ENCODE data around the gene RTEL1. TPM values are rescaled to one million over a fixed set of nuclear protein-coding genes. Genes with fewer than 3 reads are reported as not detected.

The RTEL1 gene
- total RNA-seq, 1 experiment from 2014 or later, result 33.4 TPM

DNA sequence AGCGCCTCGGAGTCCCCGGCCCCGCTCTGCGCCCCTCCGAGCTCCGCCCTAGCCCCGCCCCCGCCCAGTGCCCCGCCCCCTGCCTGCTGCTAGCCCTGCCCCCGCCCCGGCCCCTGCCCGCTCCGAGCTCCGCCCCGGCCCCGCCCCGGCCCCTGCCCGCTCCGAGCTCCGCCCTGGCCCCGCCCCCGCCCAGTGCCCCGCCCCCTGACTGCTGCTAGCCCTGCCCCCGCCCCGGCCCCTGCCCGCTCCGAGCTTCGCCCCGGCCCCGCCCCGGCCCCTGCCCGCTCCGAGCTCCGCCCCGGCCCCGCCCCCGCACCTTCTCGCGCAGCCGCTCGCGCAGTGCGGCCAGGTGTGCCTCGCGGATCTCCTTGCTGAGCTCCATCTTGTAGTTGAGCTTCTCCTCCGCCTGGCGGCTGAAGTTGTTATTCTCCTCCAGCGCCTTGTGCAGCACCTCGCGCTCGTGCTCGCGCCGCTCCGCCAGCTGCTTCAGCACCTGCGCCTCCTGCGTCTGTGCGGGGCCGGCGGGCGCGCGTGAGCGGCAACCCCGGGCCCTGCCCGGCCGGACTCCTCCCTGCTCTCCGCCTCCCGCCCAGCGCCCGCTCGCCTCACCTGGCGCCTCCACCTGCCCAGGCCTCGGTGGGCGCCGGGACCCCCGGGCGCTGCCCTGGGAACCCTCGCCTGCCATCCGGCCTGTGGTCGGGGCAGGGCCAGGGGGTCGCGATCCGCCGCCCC, 16.2 kb upstream of the RTEL1 start:
- Histone ChIP-seq H3K27ac (ENCODE audit: insufficient read length, low read depth, low read length) (no peak overlapping the region), H3K9ac (ENCODE audit: extremely low read depth, insufficient read length, low read length) (no peak overlapping the region), H2BK15ac (ENCODE audit: low read depth, low read length) (no peak overlapping the region), H2BK120ac (ENCODE audit: low read depth, low read length, poor library complexity, severe bottlenecking) (no peak overlapping the region), H3K4me1 (ENCODE audit: insufficient read depth, low read length) (no peaks in the 10 kb centered on the region), H3K23me2 (ENCODE audit: insufficient read length, low read depth, low read length, poor library complexity, severe bottlenecking) (peaks cover 7% of the 10 kb centered on the region), H3T11ph (ENCODE audit: low read length) (no peak overlapping the region), H4K5ac (ENCODE audit: insufficient read length, low read depth, low read length) (no peak overlapping the region), H3K27me3 (ENCODE audit: insufficient read depth, low read length) (no peaks in the 10 kb centered on the region), H3K79me2 (ENCODE audit: insufficient read depth, low read length) (no peaks in the 10 kb centered on the region), H3K9me3 (ENCODE audit: control insufficient read depth, low read depth, low read length) (no peaks in the 10 kb centered on the region), H2BK5ac (ENCODE audit: insufficient read length, low read length) (no peak overlapping the region), H3K56ac (ENCODE audit: insufficient read length, low read depth, low read length) (no peak overlapping the region), H3K79me1 (ENCODE audit: insufficient read depth, low read depth, low read length, poor library complexity, severe bottlenecking) (no peaks in the 10 kb centered on the region), H4K91ac (ENCODE audit: insufficient read length, low read depth, low read length) (no peak overlapping the region), H3K14ac (ENCODE audit: insufficient read depth, low read length) (no peak overlapping the region; the same call in 1 of the 2 replicates), H2BK12ac (ENCODE audit: insufficient read length, low read depth, low read length) (no peak overlapping the region), H2BK20ac (ENCODE audit: low read depth, low read length, poor library complexity, severe bottlenecking) (no peak overlapping the region), H3K4ac (ENCODE audit: low read depth, low read length) (no peak overlapping the region), H3K18ac (ENCODE audit: insufficient read length, low read depth, low read length) (no peak overlapping the region), H4K20me1 (ENCODE audit: control insufficient read depth, insufficient read depth, insufficient read length) (no peaks in the 10 kb centered on the region), H2AK5ac (ENCODE audit: insufficient read length, low read length) (no peak overlapping the region), H3K4me2 (ENCODE audit: insufficient read depth, insufficient read length, low read length) (peak overlapping the region; percentile 41), H2AFZ (ENCODE audit: low read length) (no peak overlapping the region), H3K23ac (ENCODE audit: insufficient read length, low read depth, low read length) (no peak overlapping the region), H4K8ac (replicated peaks; ENCODE audit: insufficient read length, low read depth, low read length) (no peak overlapping the region)
- TF ChIP-seq, protein P1, sequence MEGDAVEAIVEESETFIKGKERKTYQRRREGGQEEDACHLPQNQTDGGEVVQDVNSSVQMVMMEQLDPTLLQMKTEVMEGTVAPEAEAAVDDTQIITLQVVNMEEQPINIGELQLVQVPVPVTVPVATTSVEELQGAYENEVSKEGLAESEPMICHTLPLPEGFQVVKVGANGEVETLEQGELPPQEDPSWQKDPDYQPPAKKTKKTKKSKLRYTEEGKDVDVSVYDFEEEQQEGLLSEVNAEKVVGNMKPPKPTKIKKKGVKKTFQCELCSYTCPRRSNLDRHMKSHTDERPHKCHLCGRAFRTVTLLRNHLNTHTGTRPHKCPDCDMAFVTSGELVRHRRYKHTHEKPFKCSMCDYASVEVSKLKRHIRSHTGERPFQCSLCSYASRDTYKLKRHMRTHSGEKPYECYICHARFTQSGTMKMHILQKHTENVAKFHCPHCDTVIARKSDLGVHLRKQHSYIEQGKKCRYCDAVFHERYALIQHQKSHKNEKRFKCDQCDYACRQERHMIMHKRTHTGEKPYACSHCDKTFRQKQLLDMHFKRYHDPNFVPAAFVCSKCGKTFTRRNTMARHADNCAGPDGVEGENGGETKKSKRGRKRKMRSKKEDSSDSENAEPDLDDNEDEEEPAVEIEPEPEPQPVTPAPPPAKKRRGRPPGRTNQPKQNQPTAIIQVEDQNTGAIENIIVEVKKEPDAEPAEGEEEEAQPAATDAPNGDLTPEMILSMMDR (conservative IDR thresholded peaks at IDR 0.05), result peak; percentile 64
- no CpG with 5 or more reads among the region's 86 CpGs for WGBS (ENCODE audit: extremely low coverage, insufficient read length, low lambda C conversion rate)
- Mint-ChIP-seq H3K27ac (no peak overlapping the region), H3K36me3 (ENCODE audit: insufficient read depth in 1 of 3, low read depth in 3 of 3) (peaks cover 0 to 3% (median 2%) of the 10 kb centered on the region in 3 experiments; a peak in 3 of 7 replicates), H3K4me1 (peaks cover 6 to 14% of the 10 kb centered on the region in 2 experiments), H3K9me3 (no peaks in the 10 kb centered on the region; a peak in 1 of 5 replicates), H3K4me3 (peak overlapping the region; percentile 62 to 77; a peak in 4 of 5 replicates), H3K27me3 (ENCODE audit: low read depth) (peaks cover 3% of the 10 kb centered on the region; the same call in 1 of the 2 replicates)
- peak; percentile 97 for DNase-seq
